Stimulated activated naive CD8-positive, alpha-beta T cell treated with anti-CD3 and anti-CD28 coated beads, Interleukin-15, Interleukin-2, amounts not matched to agents 100 U/mL and 50 U/mL, for 24 hours (primary cell): ENCODE data around the gene PTPRN2.
"Not testable (repeated sequence)": the region's sequence is repeated elsewhere in the genome, so short reads cannot be mapped to it uniquely, and the experiment has no call there.

ENCODE experiments used
- ATAC-seq: fragments of 150-1000 bp; cut with Tn5 transposase; one replicate; pipeline ENCODE4 v1.10.0; 2021
- DNase-seq: peaks from one replicate; pipeline ENCODE4 v3.0.0; 2021

Gene PTPRN2

GRCh38 chr7:158227258-158227984 lies 360.2 kb downstream of the PTPRN2 start:
- DNase-seq = no peak
- no peak for ATAC-seq

GRCh38 chr7:158216198-158216597 lies 371.4 kb downstream of the PTPRN2 start:
- ATAC-seq = no peak

GRCh38 chr7:158209435-158209834 lies 378.2 kb downstream of the PTPRN2 start:
- no peak for ATAC-seq
- no peak for DNase-seq

More at GRCh38 chr7:158216198-158216597, 371.4 kb downstream of the PTPRN2 start:
- no peak for DNase-seq

- DNase-seq = no peak
- no peak for ATAC-seq
Measured at GRCh38 chr7:158206341-158206740, 381.3 kb downstream of the PTPRN2 start.

- no peak for ATAC-seq
- no peak for DNase-seq
Measured at GRCh38 chr7:158204453-158204852, 383.2 kb downstream of the PTPRN2 start.

GRCh38 chr7:158203948-158204347 lies 383.7 kb downstream of the PTPRN2 start:
- ATAC-seq = not testable (repeated sequence)

GRCh38 chr7:158194365-158194900 lies 393.2 kb downstream of the PTPRN2 start:
- DNase-seq = no peak
- ATAC-seq = no peak

More at GRCh38 chr7:158203948-158204347, 383.7 kb downstream of the PTPRN2 start:
- not testable (repeated sequence) for DNase-seq

- ATAC-seq = no peak
- DNase-seq = no peak
Measured at GRCh38 chr7:158193446-158193845, 394.2 kb downstream of the PTPRN2 start.

GRCh38 chr7:158192956-158193355 lies 394.7 kb downstream of the PTPRN2 start:
- DNase-seq (no peak), ATAC-seq (no peak)

- ATAC-seq = no peak
- DNase-seq = no peak
Measured at GRCh38 chr7:158192184-158192835, 395.3 kb downstream of the PTPRN2 start.

- DNase-seq (no peak), ATAC-seq (no peak)
Measured at GRCh38 chr7:158191671-158192070, 396.0 kb downstream of the PTPRN2 start.

GRCh38 chr7:158190756-158191155 lies 396.9 kb downstream of the PTPRN2 start:
- DNase-seq (no peak), ATAC-seq (no peak)

GRCh38 chr7:158188676-158189075 lies 398.9 kb downstream of the PTPRN2 start:
- ATAC-seq (no peak), DNase-seq (no peak)

GRCh38 chr7:158187694-158187994 lies 400.0 kb downstream of the PTPRN2 start:
- DNase-seq (no peak), ATAC-seq (no peak)

GRCh38 chr7:158186864-158187693 lies 400.5 kb downstream of the PTPRN2 start:
- DNase-seq (no peak), ATAC-seq (no peak)

GRCh38 chr7:158186406-158186805 lies 401.2 kb downstream of the PTPRN2 start:
- no peak for ATAC-seq
- DNase-seq = no peak

- no peak for ATAC-seq
- DNase-seq = no peak
Measured at GRCh38 chr7:158185653-158186052, 402.0 kb downstream of the PTPRN2 start.

GRCh38 chr7:158183431-158183830 lies 404.2 kb downstream of the PTPRN2 start:
- DNase-seq = no peak
- ATAC-seq = no peak

- DNase-seq (no peak), ATAC-seq (no peak)
Measured at GRCh38 chr7:158176561-158177173, 411.0 kb downstream of the PTPRN2 start.

GRCh38 chr7:158175779-158176178 lies 411.8 kb downstream of the PTPRN2 start:
- no peak for ATAC-seq
- DNase-seq = no peak

GRCh38 chr7:158174947-158175346 lies 412.7 kb downstream of the PTPRN2 start:
- no peak for DNase-seq
- ATAC-seq = no peak

GRCh38 chr7:158167373-158167772 lies 420.2 kb downstream of the PTPRN2 start:
- ATAC-seq (no peak), DNase-seq (no peak)
